Activated CD8-positive, alpha-beta T cell treated with anti-CD3 and anti-CD28 coated beads for 36 hours (primary cell): ENCODE measurements around the gene PIK3R2. TPM values are rescaled to one million over a fixed set of nuclear protein-coding genes. Genes with fewer than 3 reads are reported as not detected.
A peak's percentile ranks its signal among the peaks of the same experiment; 100 is the strongest.

Experiments
- ATAC-seq: fragments of 200-7000 bp; cut with Tn5 transposase; one replicate; pipeline ENCODE4 v1.10.0; 2021; ENCODE audit warnings: mild to moderate bottlenecking, moderate library complexity
- CTCF ChIA-PET: fragments of 350-600 bp; sonication (Branson Sonifier 250); formaldehyde crosslinking; loops from one replicate; lab custom pipeline; 2021; ENCODE audit warnings: antibody characterized with exemption; lab: Charles Lee
- POLR2A ChIA-PET: fragments of 350-600 bp; sonication (Branson Sonifier 250); formaldehyde crosslinking; loops from one replicate; lab custom pipeline; 2021; ENCODE audit warnings: antibody characterized with exemption; lab: Charles Lee
- DNase-seq: peaks from one replicate; pipeline ENCODE4 v3.0.0-alpha.2; 2020
- H3K27ac Mint-ChIP-seq: one replicate; pipeline ENCODE4 v1.8.0; 2021; ENCODE audit warnings: mild to moderate bottlenecking, mixed read lengths
- H3K27me3 Mint-ChIP-seq: one replicate; pipeline ENCODE4 v1.8.0; 2021; ENCODE audit warnings: mixed read lengths
- H3K36me3 Mint-ChIP-seq: one replicate; pipeline ENCODE4 v1.8.0; 2021; ENCODE audit warnings: low read depth, mixed read lengths
- H3K4me1 Mint-ChIP-seq: one replicate; pipeline ENCODE4 v1.8.0; 2021; ENCODE audit warnings: low read depth, mixed read lengths
- H3K4me3 Mint-ChIP-seq: one replicate; pipeline ENCODE4 v1.8.0; 2021; ENCODE audit warnings: mild to moderate bottlenecking, moderate library complexity, mixed read lengths
- H3K9me3 Mint-ChIP-seq: one replicate; pipeline ENCODE4 v1.8.0; 2021; ENCODE audit warnings: mixed read lengths
- intact Hi-C: fragments of 100-400 bp; cut with micrococcal nuclease; formaldehyde crosslinking; loops from one replicate; pipeline ENCODE4 v1.10.0; 2022
- total RNA-seq, 2 experiments: library from RNA; stranded (reverse); gene quantifications; one replicate each; pipeline ENCODE4 v1.2.3, GENCODE V29; 2021
- TF ChIP-seq, protein P1 (sequence below): fragments of 200-600 bp; IDR thresholded peaks from one replicate; pipeline ENCODE4 v1.8.0; 2022; ENCODE audit warnings: antibody characterized with exemption, mild to moderate bottlenecking

Gene PIK3R2
- total RNA-seq, 2 experiments from 2014 or later = 15.0 to 15.8 TPM

DNA sequence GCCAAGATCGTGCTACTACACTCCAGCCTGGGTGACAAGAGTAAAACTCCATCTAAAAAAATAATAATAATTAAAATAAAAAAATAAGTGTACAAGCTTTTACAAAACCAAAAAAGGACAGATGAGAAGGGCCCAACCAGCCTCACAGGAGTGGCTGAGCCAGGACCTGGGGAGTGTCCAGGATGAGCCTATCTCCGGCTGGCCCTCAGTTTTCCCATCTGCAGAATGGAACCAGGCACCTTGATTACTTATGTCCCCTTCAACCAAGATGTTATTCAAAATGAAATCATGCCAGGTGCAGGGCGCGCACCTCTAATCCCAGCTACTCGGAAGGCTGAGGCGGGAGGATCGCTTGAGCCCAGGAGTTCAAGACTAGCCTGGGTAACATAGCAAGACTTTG lies 11.1 kb downstream of the PIK3R2 start:
- DNase-seq = no peak
- TF ChIP-seq, protein P1, sequence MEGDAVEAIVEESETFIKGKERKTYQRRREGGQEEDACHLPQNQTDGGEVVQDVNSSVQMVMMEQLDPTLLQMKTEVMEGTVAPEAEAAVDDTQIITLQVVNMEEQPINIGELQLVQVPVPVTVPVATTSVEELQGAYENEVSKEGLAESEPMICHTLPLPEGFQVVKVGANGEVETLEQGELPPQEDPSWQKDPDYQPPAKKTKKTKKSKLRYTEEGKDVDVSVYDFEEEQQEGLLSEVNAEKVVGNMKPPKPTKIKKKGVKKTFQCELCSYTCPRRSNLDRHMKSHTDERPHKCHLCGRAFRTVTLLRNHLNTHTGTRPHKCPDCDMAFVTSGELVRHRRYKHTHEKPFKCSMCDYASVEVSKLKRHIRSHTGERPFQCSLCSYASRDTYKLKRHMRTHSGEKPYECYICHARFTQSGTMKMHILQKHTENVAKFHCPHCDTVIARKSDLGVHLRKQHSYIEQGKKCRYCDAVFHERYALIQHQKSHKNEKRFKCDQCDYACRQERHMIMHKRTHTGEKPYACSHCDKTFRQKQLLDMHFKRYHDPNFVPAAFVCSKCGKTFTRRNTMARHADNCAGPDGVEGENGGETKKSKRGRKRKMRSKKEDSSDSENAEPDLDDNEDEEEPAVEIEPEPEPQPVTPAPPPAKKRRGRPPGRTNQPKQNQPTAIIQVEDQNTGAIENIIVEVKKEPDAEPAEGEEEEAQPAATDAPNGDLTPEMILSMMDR = no peak
- no peak overlapping the region for H3K27ac Mint-ChIP-seq
- ChIA-PET CTCF (interaction anchor here (1.3 to 1.6 kb wide), 2 partner anchors 55 to 88 kb away, joined by 3 to 5 read pairs; no protein-coding TSS in a partner anchor), POLR2A (no interaction called here)
- H3K4me1 Mint-ChIP-seq = peaks cover 7% of the 10 kb centered on the region
- intact Hi-C loops = no loop called here
- peaks cover 29% of the 10 kb centered on the region for H3K36me3 Mint-ChIP-seq
- ATAC-seq = no peak
- H3K4me3 Mint-ChIP-seq = no peak overlapping the region
- H3K27me3 Mint-ChIP-seq = no peaks in the 10 kb centered on the region
- no peaks in the 10 kb centered on the region for H3K9me3 Mint-ChIP-seq

DNA sequence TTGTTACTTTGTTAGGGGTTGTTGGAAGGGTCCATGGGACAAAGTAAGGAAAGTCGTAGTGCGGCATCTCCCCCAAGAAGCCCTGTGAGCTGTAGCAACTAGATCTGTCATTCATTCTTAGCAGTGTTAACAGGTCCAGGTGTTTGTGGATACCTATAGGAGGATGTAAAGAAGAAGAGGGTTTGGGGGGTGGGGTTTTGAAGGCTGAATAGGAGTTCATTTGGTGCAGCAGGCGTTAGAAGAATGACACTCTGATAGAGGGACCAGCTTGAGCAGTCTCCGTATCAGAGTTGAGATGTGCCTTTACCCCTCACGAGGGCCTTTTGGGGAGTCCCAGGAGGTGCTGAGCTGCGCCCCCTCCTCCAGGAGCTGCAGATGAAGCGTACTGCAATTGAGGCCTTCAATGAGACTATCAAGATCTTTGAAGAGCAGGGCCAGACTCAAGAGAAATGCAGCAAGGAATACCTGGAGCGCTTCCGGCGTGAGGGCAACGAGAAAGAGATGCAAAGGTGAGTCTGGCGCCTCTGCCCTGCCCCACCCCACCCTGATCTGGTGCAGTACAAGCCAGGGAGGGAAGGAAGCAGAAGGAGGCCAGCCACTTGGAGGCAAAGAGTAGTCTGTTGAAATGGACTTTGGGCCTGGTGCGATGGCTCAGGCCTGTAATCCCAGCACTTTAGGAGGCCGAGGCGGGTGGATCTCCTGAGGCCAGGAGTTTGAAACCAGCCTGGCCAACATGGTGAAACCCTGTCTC lies 13.0 kb downstream of the PIK3R2 start:
- TF ChIP-seq, protein P1 = no peak
- POLR2A ChIA-PET = interaction anchor here (0.7 to 1.5 kb wide), 2 partner anchors 8 to 164 kb away, joined by 3 to 5 read pairs; no protein-coding TSS in a partner anchor
- intact Hi-C loops = loop anchor here (5.0 kb wide), 1 partner anchor 54 kb away; no protein-coding TSS in a partner anchor
- H3K27ac Mint-ChIP-seq = no peak overlapping the region
- H3K4me3 Mint-ChIP-seq = no peak overlapping the region
- H3K36me3 Mint-ChIP-seq = peaks cover 24% of the 10 kb centered on the region
- CTCF ChIA-PET = interaction anchor here (1.5 to 3.1 kb wide), 2 partner anchors 20 to 53 kb away, joined by 3 to 13 read pairs; no protein-coding TSS in a partner anchor
- no peaks in the 10 kb centered on the region for H3K9me3 Mint-ChIP-seq
- peaks cover 4% of the 10 kb centered on the region for H3K4me1 Mint-ChIP-seq
- ATAC-seq (no peak), DNase-seq (no peak)
- H3K27me3 Mint-ChIP-seq = no peaks in the 10 kb centered on the region

DNA sequence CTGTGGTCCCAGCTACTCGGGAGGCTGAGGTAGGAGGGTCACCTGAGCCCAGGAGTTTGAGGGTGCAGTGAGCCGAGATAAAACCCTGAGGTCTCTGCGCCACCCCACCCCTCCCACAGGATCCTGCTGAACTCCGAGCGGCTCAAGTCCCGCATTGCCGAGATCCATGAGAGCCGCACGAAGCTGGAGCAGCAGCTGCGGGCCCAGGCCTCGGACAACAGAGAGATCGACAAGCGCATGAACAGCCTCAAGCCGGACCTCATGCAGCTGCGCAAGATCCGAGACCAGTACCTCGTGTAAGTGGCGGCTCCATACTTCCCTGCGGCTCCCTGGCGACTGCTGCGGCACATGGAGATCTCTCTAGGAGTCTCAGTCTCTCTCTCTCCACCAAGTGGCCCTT lies 14.0 kb downstream of the PIK3R2 start:
- Mint-ChIP-seq H3K27ac (no peak overlapping the region), H3K9me3 (no peaks in the 10 kb centered on the region), H3K4me1 (no peaks in the 10 kb centered on the region), H3K36me3 (peaks cover 24% of the 10 kb centered on the region), H3K4me3 (no peak overlapping the region), H3K27me3 (no peaks in the 10 kb centered on the region)
- no peak for DNase-seq
- POLR2A ChIA-PET = interaction anchor here (0.7 to 1.3 kb wide), 2 partner anchors 10 to 194 kb away, joined by 4 to 7 read pairs; no protein-coding TSS in a partner anchor
- CTCF ChIA-PET = interaction anchor here (0.9 to 3.1 kb wide), 5 partner anchors 19 to 57 kb away, joined by 3 to 16 read pairs (median 3); no protein-coding TSS in a partner anchor
- TF ChIP-seq, protein P1 = no peak
- intact Hi-C loops = loop anchor here (5.0 kb wide), 1 partner anchor 55 kb away; no protein-coding TSS in a partner anchor
- ATAC-seq = no peak

DNA sequence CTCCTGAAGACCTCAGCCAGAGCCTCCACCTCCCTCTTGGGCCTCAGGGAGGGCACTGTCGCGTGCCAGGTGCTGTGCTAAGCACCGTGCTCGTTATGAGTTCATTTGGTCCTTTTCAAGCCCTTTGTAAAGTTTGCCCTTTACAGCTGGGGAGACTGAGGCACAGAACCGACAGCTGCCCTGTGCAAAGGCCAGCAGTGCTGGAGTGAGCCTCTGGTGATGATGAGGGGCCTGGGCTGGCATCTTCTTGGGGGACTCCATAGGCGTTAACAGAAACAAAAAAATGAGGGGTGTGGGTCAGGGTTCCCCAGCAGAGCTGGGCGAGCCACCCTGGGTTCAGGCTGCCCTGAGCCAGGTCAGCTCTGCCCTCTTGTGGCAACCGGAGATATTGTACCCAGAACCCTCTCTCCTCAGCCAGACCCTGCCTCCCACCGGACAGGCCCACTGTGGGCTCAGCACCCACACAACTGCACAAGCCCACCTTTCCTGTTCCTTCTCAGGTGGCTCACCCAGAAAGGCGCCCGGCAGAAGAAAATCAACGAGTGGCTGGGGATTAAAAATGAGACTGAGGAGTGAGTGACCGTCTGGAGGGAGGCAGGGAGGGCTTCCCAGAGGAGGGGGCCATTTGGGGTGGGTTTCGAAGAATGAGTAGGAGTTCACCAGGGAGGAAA lies 15.1 kb downstream of the PIK3R2 start:
- Mint-ChIP-seq H3K4me1 (peaks cover 4% of the 10 kb centered on the region), H3K27me3 (no peaks in the 10 kb centered on the region), H3K4me3 (no peak overlapping the region), H3K36me3 (peaks cover 24% of the 10 kb centered on the region), H3K9me3 (no peaks in the 10 kb centered on the region), H3K27ac (no peak overlapping the region)
- ChIA-PET POLR2A (interaction anchor here (1.2 to 1.3 kb wide), 2 partner anchors 9 kb away, joined by 3 to 7 read pairs; no protein-coding TSS in a partner anchor), CTCF (interaction anchor here (0.5 to 3.1 kb wide), 18 partner anchors 9 to 160 kb away, joined by 3 to 16 read pairs (median 3); partner anchors contain the start of gene MPV17L2)
- TF ChIP-seq, protein P1 = peak; percentile 88
- DNase-seq (peak; percentile 76), ATAC-seq (peak; percentile 99)
- intact Hi-C loops = loop anchor here (5.0 kb wide), 1 partner anchor 56 kb away; no protein-coding TSS in a partner anchor
